ENCODE measurements around the gene SSC5D.

Gene SSC5D

DNA sequence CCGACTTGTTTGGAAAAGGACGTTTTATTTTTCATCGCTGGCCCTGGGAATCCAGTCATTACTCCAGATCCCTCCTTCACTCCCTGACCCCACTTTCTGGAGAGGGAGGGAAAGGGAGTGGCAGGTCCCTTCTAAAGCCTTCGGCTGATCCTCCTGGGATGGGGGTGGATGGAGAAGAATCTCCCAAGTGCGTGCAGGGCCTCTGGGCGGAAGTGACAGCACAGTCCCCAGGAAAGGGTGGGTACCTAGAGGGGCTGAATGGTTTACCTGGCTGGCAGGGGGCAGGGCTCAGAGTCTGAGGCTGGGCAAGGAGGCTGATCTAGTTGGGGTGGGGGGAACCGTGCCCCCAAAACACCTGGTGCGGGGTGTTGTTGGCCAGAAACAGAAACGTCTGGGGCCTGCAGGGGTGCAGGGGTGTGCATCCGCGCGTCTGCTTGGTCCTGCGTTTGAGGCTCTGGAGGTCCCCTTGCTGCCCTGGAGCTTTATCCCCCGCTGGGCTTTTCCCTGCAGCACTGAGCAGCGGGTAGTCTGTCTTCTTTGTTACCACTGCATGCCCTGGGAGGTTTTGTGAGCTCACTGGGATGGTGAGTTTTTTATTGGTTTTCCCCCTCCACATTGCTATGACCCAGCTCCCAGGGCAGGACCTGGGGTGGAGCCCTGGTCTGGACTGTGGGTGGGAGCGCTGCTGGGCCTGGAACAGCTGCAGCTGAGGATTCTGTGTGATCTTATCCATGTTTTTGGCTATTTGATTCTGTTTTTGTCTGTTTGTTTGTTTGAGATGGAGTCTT, 14.8 kb upstream of the SSC5D start:
- DNase-seq (ENCODE audit: low read depth) = no peak

GRCh38 chr19:55474269-55475265, 13.7 kb upstream of the SSC5D start:
- no peak for DNase-seq (ENCODE audit: low read depth)

DNA sequence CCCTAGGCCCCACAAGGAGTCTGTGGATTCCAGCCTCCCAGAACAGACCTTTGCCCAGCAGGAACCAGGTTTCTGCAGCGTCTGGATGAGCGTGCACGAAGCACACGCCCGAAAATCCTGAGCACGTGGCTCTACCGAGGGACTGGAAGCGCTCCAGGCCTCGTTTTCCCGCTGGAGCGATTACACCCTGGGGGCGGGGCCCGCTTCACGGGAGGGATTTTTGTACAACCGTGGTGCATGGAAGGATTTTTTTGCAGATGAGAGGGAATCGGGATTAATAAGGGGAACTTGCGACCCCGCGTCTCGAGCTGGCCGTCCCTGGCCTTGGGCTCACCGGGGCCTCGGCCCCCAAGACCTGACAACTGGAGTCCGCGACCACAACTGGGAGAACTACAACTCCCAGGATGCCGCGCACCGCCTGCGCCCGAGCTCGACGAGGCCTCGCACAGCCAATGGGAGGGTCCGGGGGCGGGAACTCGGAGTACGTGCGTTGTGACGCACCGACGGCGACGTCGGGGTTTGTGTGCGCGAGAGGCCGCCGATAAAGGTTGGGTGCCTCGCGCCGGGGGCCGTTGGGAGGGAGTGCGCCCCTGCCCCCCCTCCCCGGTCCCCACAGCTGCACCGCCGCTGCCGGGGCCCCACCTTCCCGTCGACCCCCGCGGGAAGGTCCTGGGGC, 12.0 kb upstream of the SSC5D start, which contains the start of gene ZNF628:
Gene ZNF628, plus strand, starts transcription at position 518 of the 676 bp plus-strand sequence. CDS start 3,294 bp downstream, outside the sequence.
- peak; percentile 97 for DNase-seq (ENCODE audit: low read depth)

DNA sequence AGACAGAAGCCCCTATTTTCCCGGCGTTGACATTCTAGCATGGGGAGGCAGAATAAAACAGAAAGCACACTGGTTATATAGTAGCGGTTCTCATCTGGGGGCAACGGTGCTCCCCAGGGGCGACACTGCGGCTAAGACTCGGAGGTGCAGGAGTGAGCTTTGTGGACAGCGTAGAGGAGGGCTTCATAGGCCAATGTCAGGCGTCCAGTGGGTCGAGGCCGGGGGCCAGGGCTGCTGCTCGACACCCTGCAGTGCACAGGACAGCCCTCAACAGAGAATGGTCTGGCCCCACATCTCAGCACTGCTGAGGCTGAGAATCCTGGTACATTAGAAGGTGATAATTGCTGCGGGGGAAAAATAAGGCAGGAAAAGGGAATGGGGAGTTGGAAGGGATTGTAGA, 10.3 kb upstream of the SSC5D start:
- no peak for DNase-seq (ENCODE audit: low read depth)

DNA sequence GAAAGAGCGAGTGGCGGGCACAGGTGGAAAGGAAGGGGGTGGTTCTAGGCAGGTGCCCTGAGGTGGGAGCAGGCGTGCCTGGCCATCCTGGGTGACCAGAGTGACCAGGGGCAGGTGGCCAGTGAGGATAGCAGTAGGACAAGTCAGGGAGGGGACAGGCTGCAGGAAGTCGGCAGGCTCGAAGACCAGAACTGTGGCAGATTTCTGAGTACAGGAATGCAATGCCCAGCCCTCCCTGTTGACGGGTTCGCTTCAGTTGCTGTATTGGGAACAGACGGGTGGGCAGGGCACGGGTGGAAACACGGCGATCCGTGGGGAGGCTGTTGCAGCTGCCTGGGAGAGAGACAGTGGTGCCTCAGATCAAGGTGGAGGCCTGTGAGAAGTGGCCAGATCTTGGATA, 9.9 kb upstream of the SSC5D start:
- no peak for DNase-seq (ENCODE audit: low read depth)

DNA sequence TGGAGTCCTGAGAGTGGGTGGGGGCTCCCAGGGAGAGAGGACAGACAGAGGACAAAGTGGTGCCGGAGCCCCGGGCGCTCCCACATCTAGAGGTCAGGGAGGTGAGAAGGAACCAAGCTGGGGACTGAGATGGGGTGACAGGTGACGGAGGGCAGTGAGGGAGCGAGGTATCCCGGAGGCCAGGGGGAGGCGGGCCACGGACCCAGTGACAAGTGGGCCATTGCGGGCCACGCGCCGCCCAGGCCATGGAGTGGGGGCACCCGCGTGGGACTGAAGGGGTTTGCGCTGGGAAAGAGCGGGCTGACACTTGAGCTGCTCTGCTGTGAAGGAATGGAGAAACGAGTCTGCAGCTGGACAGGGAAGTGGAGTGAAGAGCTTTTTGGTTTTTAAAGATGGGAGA, 9.2 kb upstream of the SSC5D start:
- no peak for DNase-seq (ENCODE audit: low read depth)

- DNase-seq (ENCODE audit: low read depth) = no peak
Observed at GRCh38 chr19:55479451-55480230, 8.6 kb upstream of the SSC5D start.

GRCh38 chr19:55481148-55481793, 7.0 kb upstream of the SSC5D start:
- no peak for DNase-seq (ENCODE audit: low read depth)

- no peak for DNase-seq (ENCODE audit: low read depth)
Observed at GRCh38 chr19:55481794-55482155, 6.5 kb upstream of the SSC5D start.

- no peak for DNase-seq (ENCODE audit: low read depth)
Observed at GRCh38 chr19:55482156-55482961, 5.9 kb upstream of the SSC5D start.

DNA sequence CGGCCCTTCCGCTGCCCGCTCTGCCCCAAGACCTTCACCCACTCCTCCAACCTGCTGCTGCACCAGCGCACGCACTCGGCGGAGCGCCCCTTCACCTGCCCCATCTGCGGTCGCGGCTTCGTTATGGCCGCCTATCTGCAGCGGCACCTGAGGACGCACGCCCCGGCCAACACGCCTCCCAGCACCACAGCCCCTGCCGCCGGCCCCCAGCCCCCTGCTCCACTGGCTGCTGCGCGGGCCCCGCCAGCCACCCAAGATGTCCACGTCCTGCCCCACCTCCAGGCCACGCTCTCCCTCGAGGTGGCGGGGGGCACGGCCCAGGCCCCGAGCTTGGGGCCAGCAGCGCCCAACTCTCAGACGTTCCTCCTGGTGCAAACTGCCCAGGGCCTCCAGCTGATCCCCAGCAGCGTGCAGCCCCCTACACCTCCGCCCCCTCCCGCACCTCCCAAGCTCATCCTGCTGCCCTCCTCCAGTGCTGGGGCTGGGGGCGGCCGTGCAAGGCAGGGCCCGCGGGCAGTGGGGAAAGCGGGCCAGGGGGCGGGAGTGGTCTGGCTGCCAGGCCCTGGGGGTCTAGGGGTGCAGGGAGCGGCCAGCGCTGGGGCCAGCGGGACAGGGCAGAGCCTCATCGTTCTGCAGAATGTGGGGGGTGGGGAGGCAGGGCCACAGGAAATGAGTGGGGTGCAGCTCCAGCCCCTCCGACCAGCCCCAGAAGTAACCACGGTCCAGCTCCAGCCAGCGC, 5.1 kb upstream of the SSC5D start:
- no peak for DNase-seq (ENCODE audit: low read depth)

- DNase-seq (ENCODE audit: low read depth) = no peak
Observed at GRCh38 chr19:55483706-55484592, 4.3 kb upstream of the SSC5D start.

DNA sequence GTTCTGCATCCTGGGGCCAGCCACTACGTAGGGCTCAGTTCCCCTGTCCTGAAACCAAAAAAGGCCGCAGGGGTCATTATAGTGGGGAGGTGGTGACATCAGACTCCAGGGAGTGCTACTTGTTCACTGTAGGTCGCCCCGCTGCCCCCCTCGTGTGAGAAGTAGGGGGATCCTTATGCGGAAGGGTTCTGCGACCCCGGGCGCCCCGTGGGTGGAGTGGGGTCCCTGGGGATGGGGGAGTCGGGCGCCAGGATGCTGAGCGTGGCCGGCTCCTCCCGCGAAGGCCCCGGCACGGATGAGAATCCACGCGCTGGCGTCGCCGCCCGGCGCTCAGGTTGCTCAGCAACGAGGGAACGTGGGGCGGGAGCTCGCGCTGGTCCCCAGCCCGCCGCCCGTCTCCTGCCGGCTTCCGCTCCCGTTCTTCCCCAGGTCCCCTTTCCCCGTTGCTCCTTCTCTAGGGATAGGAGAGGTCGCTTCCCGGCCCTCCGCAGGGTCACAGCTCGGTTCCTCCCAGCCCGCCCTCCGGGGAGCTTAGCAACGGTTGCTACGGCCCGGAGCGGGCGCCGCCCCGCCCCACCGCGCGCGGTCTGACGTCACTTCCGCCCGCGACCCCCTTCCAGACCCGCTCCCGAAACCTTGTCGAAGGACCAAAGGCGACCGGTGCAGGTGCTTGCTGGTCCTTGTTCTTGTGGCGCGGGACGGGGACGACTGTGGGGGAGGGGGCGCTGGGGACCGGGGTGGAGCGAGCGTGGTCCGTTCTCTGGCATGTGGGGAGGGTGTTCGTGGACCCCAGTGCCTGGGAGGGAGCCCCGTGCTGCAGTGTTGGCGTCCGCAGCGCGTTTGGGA, 3.4 kb upstream of the SSC5D start, which contains the start of gene NAT14:
Gene NAT14, plus strand, starts transcription at position 596 of the 846 bp plus-strand sequence. CDS start 521 bp downstream, outside the sequence.
- DNase-seq (ENCODE audit: low read depth) = peak; percentile 48

DNA sequence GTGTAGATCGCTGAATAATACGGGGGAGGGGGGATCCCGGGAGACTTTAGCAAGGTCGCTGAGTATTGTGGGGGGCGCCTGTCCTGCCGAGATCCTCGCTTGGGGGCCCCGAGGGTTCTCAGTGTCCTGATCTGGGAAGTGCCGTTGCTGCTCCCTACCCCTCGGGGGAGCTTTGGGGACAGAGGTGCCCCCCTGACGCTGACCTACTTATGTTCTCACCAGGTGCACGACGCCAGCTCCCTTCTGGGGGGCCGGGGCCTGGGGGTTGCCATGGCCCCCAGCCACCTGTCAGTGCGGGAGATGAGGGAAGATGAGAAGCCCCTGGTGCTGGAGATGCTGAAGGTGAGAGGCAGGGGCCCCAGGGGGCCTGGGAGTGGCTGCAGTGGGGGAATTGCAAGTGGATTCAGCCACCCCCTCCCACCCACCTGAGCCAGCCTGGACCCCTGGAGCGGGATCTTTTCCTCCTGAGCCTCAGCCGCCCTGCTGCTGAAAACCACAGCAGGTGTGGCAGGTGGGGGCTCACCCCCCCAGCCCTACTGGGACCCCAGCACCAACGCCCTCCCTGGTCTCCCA, 2.7 kb upstream of the SSC5D start:
- no peak for DNase-seq (ENCODE audit: low read depth)

DNA sequence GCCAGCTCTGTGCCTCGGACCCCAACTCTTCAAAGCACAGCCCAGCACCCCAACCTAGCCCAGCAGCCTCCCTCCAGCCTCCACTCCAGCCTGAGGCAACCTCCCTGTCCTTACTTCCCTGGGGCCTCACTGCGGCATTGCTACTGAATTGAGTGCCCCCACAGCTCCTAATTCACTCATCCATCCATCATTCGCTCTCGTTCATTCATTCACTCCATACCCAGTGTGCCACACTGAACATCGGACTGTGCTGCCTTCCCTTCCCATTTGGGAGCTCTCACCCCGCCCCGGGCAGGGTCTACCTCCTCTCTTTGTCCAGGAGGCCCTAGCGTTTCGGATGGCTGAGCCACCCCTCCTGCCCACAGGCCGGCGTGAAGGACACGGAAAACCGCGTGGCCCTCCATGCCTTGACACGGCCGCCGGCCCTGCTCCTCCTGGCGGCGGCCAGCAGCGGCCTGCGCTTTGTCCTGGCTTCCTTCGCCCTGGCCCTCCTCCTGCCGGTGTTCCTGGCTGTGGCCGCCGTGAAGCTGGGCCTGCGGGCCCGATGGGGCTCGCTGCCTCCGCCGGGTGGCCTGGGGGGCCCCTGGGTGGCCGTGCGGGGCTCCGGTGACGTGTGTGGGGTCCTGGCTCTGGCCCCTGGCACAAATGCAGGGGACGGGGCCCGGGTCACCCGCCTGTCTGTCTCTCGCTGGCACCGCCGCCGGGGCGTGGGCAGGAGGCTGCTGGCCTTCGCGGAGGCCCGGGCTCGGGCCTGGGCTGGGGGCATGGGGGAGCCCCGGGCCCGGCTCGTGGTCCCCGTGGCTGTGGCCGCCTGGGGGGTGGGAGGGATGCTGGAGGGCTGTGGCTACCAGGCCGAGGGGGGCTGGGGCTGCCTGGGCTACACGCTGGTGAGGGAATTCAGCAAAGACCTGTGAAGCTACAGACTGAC, 1.9 kb upstream of the SSC5D start:
- no peak for DNase-seq (ENCODE audit: low read depth)
